Measurements from ENCODE around the gene THOC5.
"Not testable (repeated sequence)": the region's sequence is repeated elsewhere in the genome, so short reads cannot be mapped to it uniquely, and the experiment has no call there.

Gene THOC5
- long read RNA-seq, full-length matches to known transcripts: 665 of 796 reads
- long read RNA-seq, partial matches to known transcripts: 29 of 796 reads
- long read RNA-seq, other reads (novel, unspliced or antisense): 102 of 796 reads

GRCh38 chr22:29553351-29554224 is at the start of gene THOC5:
THOC5 (minus strand) TSS chr22:29553757; CDS start chr22:29549147, 4,610 bp downstream.
- peak; percentile 97 for TF ChIP-seq GABPA (IDR thresholded peaks at IDR 0.05; ENCODE audit: low read depth)
- TF ChIP-seq, protein P1, sequence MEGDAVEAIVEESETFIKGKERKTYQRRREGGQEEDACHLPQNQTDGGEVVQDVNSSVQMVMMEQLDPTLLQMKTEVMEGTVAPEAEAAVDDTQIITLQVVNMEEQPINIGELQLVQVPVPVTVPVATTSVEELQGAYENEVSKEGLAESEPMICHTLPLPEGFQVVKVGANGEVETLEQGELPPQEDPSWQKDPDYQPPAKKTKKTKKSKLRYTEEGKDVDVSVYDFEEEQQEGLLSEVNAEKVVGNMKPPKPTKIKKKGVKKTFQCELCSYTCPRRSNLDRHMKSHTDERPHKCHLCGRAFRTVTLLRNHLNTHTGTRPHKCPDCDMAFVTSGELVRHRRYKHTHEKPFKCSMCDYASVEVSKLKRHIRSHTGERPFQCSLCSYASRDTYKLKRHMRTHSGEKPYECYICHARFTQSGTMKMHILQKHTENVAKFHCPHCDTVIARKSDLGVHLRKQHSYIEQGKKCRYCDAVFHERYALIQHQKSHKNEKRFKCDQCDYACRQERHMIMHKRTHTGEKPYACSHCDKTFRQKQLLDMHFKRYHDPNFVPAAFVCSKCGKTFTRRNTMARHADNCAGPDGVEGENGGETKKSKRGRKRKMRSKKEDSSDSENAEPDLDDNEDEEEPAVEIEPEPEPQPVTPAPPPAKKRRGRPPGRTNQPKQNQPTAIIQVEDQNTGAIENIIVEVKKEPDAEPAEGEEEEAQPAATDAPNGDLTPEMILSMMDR (IDR thresholded peaks at IDR 0.05; ENCODE audit: insufficient read depth, low read length): peak; percentile 75
- peak; percentile 94 for TF ChIP-seq POLR2AphosphoS5 (IDR thresholded peaks at IDR 0.05; ENCODE audit: low read depth)
- TF ChIP-seq, protein P2, sequence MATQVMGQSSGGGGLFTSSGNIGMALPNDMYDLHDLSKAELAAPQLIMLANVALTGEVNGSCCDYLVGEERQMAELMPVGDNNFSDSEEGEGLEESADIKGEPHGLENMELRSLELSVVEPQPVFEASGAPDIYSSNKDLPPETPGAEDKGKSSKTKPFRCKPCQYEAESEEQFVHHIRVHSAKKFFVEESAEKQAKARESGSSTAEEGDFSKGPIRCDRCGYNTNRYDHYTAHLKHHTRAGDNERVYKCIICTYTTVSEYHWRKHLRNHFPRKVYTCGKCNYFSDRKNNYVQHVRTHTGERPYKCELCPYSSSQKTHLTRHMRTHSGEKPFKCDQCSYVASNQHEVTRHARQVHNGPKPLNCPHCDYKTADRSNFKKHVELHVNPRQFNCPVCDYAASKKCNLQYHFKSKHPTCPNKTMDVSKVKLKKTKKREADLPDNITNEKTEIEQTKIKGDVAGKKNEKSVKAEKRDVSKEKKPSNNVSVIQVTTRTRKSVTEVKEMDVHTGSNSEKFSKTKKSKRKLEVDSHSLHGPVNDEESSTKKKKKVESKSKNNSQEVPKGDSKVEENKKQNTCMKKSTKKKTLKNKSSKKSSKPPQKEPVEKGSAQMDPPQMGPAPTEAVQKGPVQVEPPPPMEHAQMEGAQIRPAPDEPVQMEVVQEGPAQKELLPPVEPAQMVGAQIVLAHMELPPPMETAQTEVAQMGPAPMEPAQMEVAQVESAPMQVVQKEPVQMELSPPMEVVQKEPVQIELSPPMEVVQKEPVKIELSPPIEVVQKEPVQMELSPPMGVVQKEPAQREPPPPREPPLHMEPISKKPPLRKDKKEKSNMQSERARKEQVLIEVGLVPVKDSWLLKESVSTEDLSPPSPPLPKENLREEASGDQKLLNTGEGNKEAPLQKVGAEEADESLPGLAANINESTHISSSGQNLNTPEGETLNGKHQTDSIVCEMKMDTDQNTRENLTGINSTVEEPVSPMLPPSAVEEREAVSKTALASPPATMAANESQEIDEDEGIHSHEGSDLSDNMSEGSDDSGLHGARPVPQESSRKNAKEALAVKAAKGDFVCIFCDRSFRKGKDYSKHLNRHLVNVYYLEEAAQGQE (IDR thresholded peaks at IDR 0.05; ENCODE audit: insufficient replicate concordance, low read depth): peak; percentile 10
- TF ChIP-seq SPI1 (IDR thresholded peaks at IDR 0.05; ENCODE audit: borderline replicate concordance, low read depth): no peak
- peak; percentile 95 to 96 for DNase-seq (ENCODE audit: low read depth in 1 of 2, low spot score in 1 of 2)
- peak within 1 kb of the TSS; percentile 77 for H3K27ac ChIP-seq (replicated peaks)
- H3K27me3 ChIP-seq (ENCODE audit: insufficient read depth, poor library complexity, severe bottlenecking): no peaks in the 10 kb centered on the region
- peak within 1 kb of the TSS; percentile 96 for H3K4me3 ChIP-seq (replicated peaks; ENCODE audit: insufficient read depth, low read length)

DNA sequence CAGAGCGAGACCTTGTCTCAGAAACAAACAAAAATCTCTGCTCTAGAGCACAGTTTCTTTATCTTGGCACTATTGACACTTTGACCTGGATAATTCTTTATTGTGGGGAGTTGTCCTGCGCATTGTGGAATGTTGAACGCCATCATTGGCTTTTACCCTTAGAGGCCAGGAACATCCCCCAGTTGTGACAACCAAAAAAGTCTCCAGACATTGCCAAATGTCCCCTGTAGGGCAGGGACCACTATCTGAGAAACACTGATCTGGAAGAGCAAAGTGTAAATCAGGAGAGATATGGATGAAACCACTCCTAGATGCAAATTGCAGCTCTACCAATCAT is 45.1 kb upstream of the THOC5 start:
- no peak overlapping the region for H3K4me3 ChIP-seq (replicated peaks; ENCODE audit: insufficient read depth, low read length)
- no peak for DNase-seq (ENCODE audit: low read depth in 1 of 2, low spot score in 1 of 2)
- no peaks in the 10 kb centered on the region for H3K27me3 ChIP-seq (ENCODE audit: insufficient read depth, poor library complexity, severe bottlenecking)
- H3K27ac ChIP-seq (replicated peaks): no peak overlapping the region
- no peak for TF ChIP-seq SPI1 (IDR thresholded peaks at IDR 0.05; ENCODE audit: borderline replicate concordance, low read depth)
- TF ChIP-seq GABPA (IDR thresholded peaks at IDR 0.05; ENCODE audit: low read depth): no peak
- TF ChIP-seq, protein P1 (IDR thresholded peaks at IDR 0.05; ENCODE audit: insufficient read depth, low read length): no peak
- TF ChIP-seq, protein P2 (IDR thresholded peaks at IDR 0.05; ENCODE audit: insufficient replicate concordance, low read depth): no peak
- TF ChIP-seq POLR2AphosphoS5 (IDR thresholded peaks at IDR 0.05; ENCODE audit: low read depth): no peak

- H3K27me3 ChIP-seq (ENCODE audit: insufficient read depth, poor library complexity, severe bottlenecking); H3K27ac ChIP-seq (replicated peaks); H3K4me3 ChIP-seq (replicated peaks; ENCODE audit: insufficient read depth, low read length); DNase-seq (ENCODE audit: low read depth in 1 of 2, low spot score in 1 of 2): not testable (repeated sequence)
Observed at GRCh38 chr22:29597871-29598683, 44.5 kb upstream of the THOC5 start.

DNA sequence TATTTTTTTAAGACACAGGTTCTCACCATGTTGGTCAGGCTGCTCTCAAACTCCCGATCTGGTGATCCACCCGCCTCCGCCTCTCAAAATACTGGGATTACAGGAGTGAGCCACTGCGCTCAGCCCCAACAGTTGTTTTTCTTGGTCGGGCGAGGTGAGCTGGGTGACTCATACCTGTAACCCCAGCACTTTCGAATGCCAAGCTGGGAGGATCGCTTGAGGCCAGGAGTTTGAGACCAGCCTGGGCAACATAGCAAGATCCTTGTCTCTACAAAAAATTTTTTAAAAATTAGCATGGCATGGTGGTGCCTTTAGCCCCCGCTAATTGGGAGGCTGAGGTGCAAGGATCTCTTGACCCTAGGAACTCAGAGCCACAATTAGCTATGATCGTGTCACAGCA is 42.9 kb upstream of the THOC5 start:
- DNase-seq (ENCODE audit: low read depth in 1 of 2, low spot score in 1 of 2): no peak
- Histone ChIP-seq H3K4me3 (replicated peaks; ENCODE audit: insufficient read depth, low read length) (peak overlapping the region; percentile 44; the same call in 1 of the 2 replicates), H3K27ac (replicated peaks) (peak overlapping the region; percentile 57)

More for the DNA sequence above, 42.9 kb upstream of the THOC5 start:
- TF ChIP-seq GABPA (IDR thresholded peaks at IDR 0.05; ENCODE audit: low read depth): no peak
- TF ChIP-seq, protein P1 (IDR thresholded peaks at IDR 0.05; ENCODE audit: insufficient read depth, low read length): no peak
- no peak for TF ChIP-seq POLR2AphosphoS5 (IDR thresholded peaks at IDR 0.05; ENCODE audit: low read depth)
- no peak for TF ChIP-seq SPI1 (IDR thresholded peaks at IDR 0.05; ENCODE audit: borderline replicate concordance, low read depth)
- TF ChIP-seq, protein P2 (IDR thresholded peaks at IDR 0.05; ENCODE audit: insufficient replicate concordance, low read depth): no peak
- no peaks in the 10 kb centered on the region for H3K27me3 ChIP-seq (ENCODE audit: insufficient read depth, poor library complexity, severe bottlenecking)
